GM12891 (cell line): ENCODE measurements around the gene OTOG.

ENCODE experiments used
- POLR2A ChIP-seq: IDR thresholded peaks from 2 replicates; pipeline ENCODE4 v1.6.1; 2011; ENCODE audit warnings: low read depth, low read length, control low read depth
- POLR2AphosphoS5 ChIP-seq: IDR thresholded peaks from 2 replicates; pipeline ENCODE4 v1.6.1; 2011; ENCODE audit warnings: low read depth, low read length, control low read depth
- SPI1 ChIP-seq: IDR thresholded peaks from 2 replicates; pipeline ENCODE4 v1.6.1; 2011; ENCODE audit warnings: low read depth, low read length, control low read depth
- TAF1 ChIP-seq: IDR thresholded peaks from 2 replicates; pipeline ENCODE4 v1.6.1; 2011; ENCODE audit warnings: low read depth, low read length, control low read depth

GRCh38 chr11:17603056-17603825 lies 56.2 kb downstream of the OTOG start:
- TF ChIP-seq TAF1 (no peak), POLR2A (no peak), POLR2AphosphoS5 (no peak), SPI1 (no peak)
